ENCODE measurements around the gene PAOX. TPM values are rescaled to one million over a fixed set of nuclear protein-coding genes. Genes with fewer than 3 reads are reported as not detected.

Gene PAOX
- total RNA-seq, 1 donor from 2014 or later = 16.9 TPM

GRCh38 chr10:133353988-133354605, 25.0 kb upstream of the PAOX start:
- no peak for ATAC-seq (ENCODE audit: low read depth)
- intact Hi-C loops (cut with micrococcal nuclease) = no loop called here
- Mint-ChIP-seq H3K9me3 (no peaks in the 10 kb centered on the region), H3K4me3 (no peak overlapping the region), H3K27ac (no peak overlapping the region), H3K36me3 (ENCODE audit: low read depth) (no peaks in the 10 kb centered on the region), H3K4me1 (peaks cover 7% of the 10 kb centered on the region), H3K27me3 (peaks cover 3% of the 10 kb centered on the region)
- TF ChIP-seq, protein P1, sequence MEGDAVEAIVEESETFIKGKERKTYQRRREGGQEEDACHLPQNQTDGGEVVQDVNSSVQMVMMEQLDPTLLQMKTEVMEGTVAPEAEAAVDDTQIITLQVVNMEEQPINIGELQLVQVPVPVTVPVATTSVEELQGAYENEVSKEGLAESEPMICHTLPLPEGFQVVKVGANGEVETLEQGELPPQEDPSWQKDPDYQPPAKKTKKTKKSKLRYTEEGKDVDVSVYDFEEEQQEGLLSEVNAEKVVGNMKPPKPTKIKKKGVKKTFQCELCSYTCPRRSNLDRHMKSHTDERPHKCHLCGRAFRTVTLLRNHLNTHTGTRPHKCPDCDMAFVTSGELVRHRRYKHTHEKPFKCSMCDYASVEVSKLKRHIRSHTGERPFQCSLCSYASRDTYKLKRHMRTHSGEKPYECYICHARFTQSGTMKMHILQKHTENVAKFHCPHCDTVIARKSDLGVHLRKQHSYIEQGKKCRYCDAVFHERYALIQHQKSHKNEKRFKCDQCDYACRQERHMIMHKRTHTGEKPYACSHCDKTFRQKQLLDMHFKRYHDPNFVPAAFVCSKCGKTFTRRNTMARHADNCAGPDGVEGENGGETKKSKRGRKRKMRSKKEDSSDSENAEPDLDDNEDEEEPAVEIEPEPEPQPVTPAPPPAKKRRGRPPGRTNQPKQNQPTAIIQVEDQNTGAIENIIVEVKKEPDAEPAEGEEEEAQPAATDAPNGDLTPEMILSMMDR (IDR thresholded peaks at IDR 0.05) = no peak
- ChIA-PET POLR2A (interaction anchor here (0.5 to 1.2 kb wide), 2 partner anchors 18 to 26 kb away, joined by 4 read pairs; no protein-coding TSS in a partner anchor), CTCF (no interaction called here)
- no peak for DNase-seq

- ChIA-PET CTCF (no interaction called here), POLR2A (no interaction called here)
- Mint-ChIP-seq H3K9me3 (no peaks in the 10 kb centered on the region), H3K27ac (no peak overlapping the region), H3K36me3 (ENCODE audit: low read depth) (no peaks in the 10 kb centered on the region), H3K27me3 (no peaks in the 10 kb centered on the region), H3K4me1 (peaks cover 7% of the 10 kb centered on the region), H3K4me3 (no peak overlapping the region)
- intact Hi-C loops (cut with micrococcal nuclease) = no loop called here
- DNase-seq = no peak
- ATAC-seq (ENCODE audit: low read depth) = no peak
- TF ChIP-seq, protein P1 (IDR thresholded peaks at IDR 0.05) = no peak
Observed at GRCh38 chr10:133354672-133355240, 24.3 kb upstream of the PAOX start.

GRCh38 chr10:133355266-133355665, 23.8 kb upstream of the PAOX start:
- DNase-seq = no peak
- Mint-ChIP-seq H3K4me1 (peaks cover 11% of the 10 kb centered on the region), H3K27ac (no peak overlapping the region), H3K9me3 (no peaks in the 10 kb centered on the region), H3K27me3 (no peaks in the 10 kb centered on the region), H3K36me3 (ENCODE audit: low read depth) (no peaks in the 10 kb centered on the region), H3K4me3 (no peak overlapping the region)
- ChIA-PET POLR2A (no interaction called here), CTCF (no interaction called here)
- no peak for ATAC-seq (ENCODE audit: low read depth)
- TF ChIP-seq, protein P1 (IDR thresholded peaks at IDR 0.05) = no peak
- intact Hi-C loops (cut with micrococcal nuclease) = no loop called here

DNA sequence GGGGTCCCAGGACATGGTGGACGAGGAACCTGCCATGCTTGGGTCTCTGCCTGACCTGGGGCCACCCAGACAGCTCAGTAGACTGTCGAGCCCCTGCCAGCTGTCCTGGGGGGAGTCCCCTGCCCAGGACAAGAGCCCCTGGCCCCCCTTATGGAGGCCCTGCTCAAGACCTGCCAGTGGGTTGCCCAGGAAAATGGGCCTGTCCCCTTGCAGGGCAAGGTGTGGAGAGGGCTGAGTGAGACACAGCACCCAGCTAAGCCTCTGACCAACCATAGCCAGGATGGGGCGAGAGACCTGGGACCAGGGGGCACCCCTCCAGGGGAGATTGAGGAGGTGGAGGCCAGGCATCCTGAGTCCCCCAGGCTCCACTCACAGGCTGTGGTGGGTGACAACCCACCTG, 23.1 kb upstream of the PAOX start:
- no peaks in the 10 kb centered on the region for H3K36me3 Mint-ChIP-seq (ENCODE audit: low read depth)
- POLR2A ChIA-PET = interaction anchor here (0.7 kb wide), 1 partner anchor 34 kb away, joined by 3 read pairs; no protein-coding TSS in a partner anchor

More for the DNA sequence above, 23.1 kb upstream of the PAOX start:
- no peak for ATAC-seq (ENCODE audit: low read depth)
- DNase-seq = no peak
- Mint-ChIP-seq H3K27me3 (no peaks in the 10 kb centered on the region), H3K4me1 (peaks cover 17% of the 10 kb centered on the region), H3K9me3 (no peaks in the 10 kb centered on the region), H3K27ac (no peak overlapping the region), H3K4me3 (peak overlapping the region; percentile 64)
- TF ChIP-seq, protein P1 (IDR thresholded peaks at IDR 0.05) = no peak
- intact Hi-C loops (cut with micrococcal nuclease) = loop anchor here (2.0 kb wide), 1 partner anchor 19 kb away; the partner anchor contains the start of gene CALY
- CTCF ChIA-PET = no interaction called here
